ENCODE measurements around the gene AP3M1. TPM values are rescaled to one million over a fixed set of nuclear protein-coding genes. Genes with fewer than 3 reads are reported as not detected.

AP3M1 gene
- total RNA-seq, 1 experiment from 2014 or later: 37.4 TPM

- no peak overlapping the region for H2AK5ac ChIP-seq (ENCODE audit: insufficient read length, low read length)
- H2BK12ac ChIP-seq (ENCODE audit: insufficient read length, low read depth, low read length): no peak overlapping the region
- H3K23me2 ChIP-seq (ENCODE audit: insufficient read length, low read depth, low read length, poor library complexity, severe bottlenecking): no peaks in the 10 kb centered on the region
- H3K27me3 Mint-ChIP-seq (ENCODE audit: low read depth): no peaks in the 10 kb centered on the region
- H3K79me2 ChIP-seq (ENCODE audit: insufficient read depth, low read length): 0 out of 2 replicates have a peak, but pooled peaks cover 2% of the 10 kb centered on the region
- H3K4me1 Mint-ChIP-seq: no peaks in the 10 kb centered on the region
- H3K23ac ChIP-seq (ENCODE audit: insufficient read length, low read depth, low read length): no peak overlapping the region
- H3K4me2 ChIP-seq (ENCODE audit: insufficient read depth, insufficient read length, low read length): no peak overlapping the region
- no peaks in the 10 kb centered on the region for H3K9me3 ChIP-seq (ENCODE audit: control insufficient read depth, low read depth, low read length)
- no peak overlapping the region for H3K4me3 Mint-ChIP-seq
- WGBS (ENCODE audit: extremely low coverage, insufficient read length, low lambda C conversion rate): no CpG with 5 or more reads among the region's 8 CpGs
- H3K18ac ChIP-seq (ENCODE audit: insufficient read length, low read depth, low read length): no peak overlapping the region
- no peak for DNase-seq
- H2BK15ac ChIP-seq (ENCODE audit: low read depth, low read length): no peak overlapping the region
- TF ChIP-seq, protein P1, sequence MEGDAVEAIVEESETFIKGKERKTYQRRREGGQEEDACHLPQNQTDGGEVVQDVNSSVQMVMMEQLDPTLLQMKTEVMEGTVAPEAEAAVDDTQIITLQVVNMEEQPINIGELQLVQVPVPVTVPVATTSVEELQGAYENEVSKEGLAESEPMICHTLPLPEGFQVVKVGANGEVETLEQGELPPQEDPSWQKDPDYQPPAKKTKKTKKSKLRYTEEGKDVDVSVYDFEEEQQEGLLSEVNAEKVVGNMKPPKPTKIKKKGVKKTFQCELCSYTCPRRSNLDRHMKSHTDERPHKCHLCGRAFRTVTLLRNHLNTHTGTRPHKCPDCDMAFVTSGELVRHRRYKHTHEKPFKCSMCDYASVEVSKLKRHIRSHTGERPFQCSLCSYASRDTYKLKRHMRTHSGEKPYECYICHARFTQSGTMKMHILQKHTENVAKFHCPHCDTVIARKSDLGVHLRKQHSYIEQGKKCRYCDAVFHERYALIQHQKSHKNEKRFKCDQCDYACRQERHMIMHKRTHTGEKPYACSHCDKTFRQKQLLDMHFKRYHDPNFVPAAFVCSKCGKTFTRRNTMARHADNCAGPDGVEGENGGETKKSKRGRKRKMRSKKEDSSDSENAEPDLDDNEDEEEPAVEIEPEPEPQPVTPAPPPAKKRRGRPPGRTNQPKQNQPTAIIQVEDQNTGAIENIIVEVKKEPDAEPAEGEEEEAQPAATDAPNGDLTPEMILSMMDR (conservative IDR thresholded peaks at IDR 0.05): no peak
- H2BK20ac ChIP-seq (ENCODE audit: low read depth, low read length, poor library complexity, severe bottlenecking): no peak overlapping the region
- H3K14ac ChIP-seq (ENCODE audit: insufficient read depth, low read length): no peak overlapping the region
- peaks cover 66 to 95% (median 90%) of the 10 kb centered on the region in 3 experiments; a peak in 6 of 7 replicates for H3K36me3 Mint-ChIP-seq (ENCODE audit: insufficient read depth in 1 of 3, low read depth in 3 of 3)
- H3K27me3 ChIP-seq (ENCODE audit: insufficient read depth, low read length): no peaks in the 10 kb centered on the region
- H3K27ac Mint-ChIP-seq: no peak overlapping the region
- H3K4me1 ChIP-seq (ENCODE audit: insufficient read depth, low read length): no peaks in the 10 kb centered on the region
- H4K20me1 ChIP-seq (ENCODE audit: control insufficient read depth, insufficient read depth, insufficient read length): no peaks in the 10 kb centered on the region
- no peak overlapping the region for H4K8ac ChIP-seq (replicated peaks; ENCODE audit: insufficient read length, low read depth, low read length)
- no peaks in the 10 kb centered on the region for H3K9me3 Mint-ChIP-seq
- no peak overlapping the region for H4K91ac ChIP-seq (ENCODE audit: insufficient read length, low read depth, low read length)
- no peak overlapping the region for H3K9ac ChIP-seq (ENCODE audit: extremely low read depth, insufficient read length, low read length)
- H3K79me1 ChIP-seq (ENCODE audit: insufficient read depth, low read depth, low read length, poor library complexity, severe bottlenecking): peaks cover 6% of the 10 kb centered on the region
- H2AFZ ChIP-seq (ENCODE audit: low read length): no peak overlapping the region
- no peak overlapping the region for H4K5ac ChIP-seq (ENCODE audit: insufficient read length, low read depth, low read length)
- no peak overlapping the region for H3K56ac ChIP-seq (ENCODE audit: insufficient read length, low read depth, low read length)
- H3T11ph ChIP-seq (ENCODE audit: low read length): no peak overlapping the region
- no peak overlapping the region for H3K4ac ChIP-seq (ENCODE audit: low read depth, low read length)
- no peak overlapping the region for H2BK120ac ChIP-seq (ENCODE audit: low read depth, low read length, poor library complexity, severe bottlenecking)
- no peak overlapping the region for H2BK5ac ChIP-seq (ENCODE audit: insufficient read length, low read length)
- no peak overlapping the region for H3K27ac ChIP-seq (ENCODE audit: insufficient read length, low read depth, low read length)
These were observed 45.6 kb downstream of the AP3M1 start for GRCh38 chr10:74104996-74105395.

All from H9 (cell line).